SH-SY5Y (cell line): Measurements from ENCODE around the gene TBRG4.

ENCODE experiments used
- GATA2 ChIP-seq: IDR thresholded peaks from 2 replicates; pipeline ENCODE4 v1.6.1; 2011; ENCODE audit warnings: mild to moderate bottlenecking, low read depth, low read length
- GATA3 ChIP-seq: IDR thresholded peaks from 2 replicates; pipeline ENCODE4 v1.6.1; 2011; ENCODE audit warnings: low read depth, mild to moderate bottlenecking, low read length, moderate library complexity

DNA sequence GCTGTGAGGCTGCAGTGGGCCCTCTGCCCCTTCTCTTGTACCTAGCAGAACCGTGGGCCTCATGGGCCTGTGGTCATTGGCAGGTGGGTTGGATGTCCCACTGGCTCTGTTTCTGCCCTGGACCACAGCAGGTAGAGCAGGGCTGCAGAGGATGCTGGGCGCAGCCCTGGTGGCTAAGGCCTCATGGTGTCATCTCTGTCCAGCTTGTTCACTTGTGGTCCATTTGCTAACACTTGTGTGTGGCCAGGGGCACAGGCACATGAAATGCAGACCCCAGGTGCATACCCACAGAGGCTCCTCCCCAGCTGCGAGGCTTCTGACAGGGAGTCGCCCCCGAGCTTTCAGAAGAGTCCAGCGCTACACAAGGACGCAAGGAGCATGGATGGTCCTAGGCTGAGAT lies 22.4 kb upstream of the TBRG4 start:
- TF ChIP-seq GATA2 (no peak), GATA3 (no peak)
